Measurements from ENCODE around the gene ARPC1B.

GRCh38 chr7:99383203-99383602 lies 8.7 kb downstream of the ARPC1B start:
- TF ChIP-seq PAX5 (IDR thresholded peaks at IDR 0.05; ENCODE audit: insufficient read depth, low read length, severe bottlenecking) (no peak), TAF1 (IDR thresholded peaks at IDR 0.05; ENCODE audit: low read depth, low read length) (no peak), POLR2AphosphoS5 (IDR thresholded peaks at IDR 0.05; ENCODE audit: low read depth, low read length) (no peak), SPI1 (IDR thresholded peaks at IDR 0.05; ENCODE audit: low read depth, low read length) (no peak), POLR2A (IDR thresholded peaks at IDR 0.05; ENCODE audit: low read depth, low read length) (no peak)

Data from GM12891 (cell line).